Activated gamma-delta T cell treated with Interleukin-2 at 50 U/mL for 16 hours (primary cell): ENCODE results near the gene CLDN9.

Experiments used
- DNase-seq: peaks from one replicate; pipeline ENCODE4 v3.0.0-alpha.2; 2020

Gene CLDN9

DNA sequence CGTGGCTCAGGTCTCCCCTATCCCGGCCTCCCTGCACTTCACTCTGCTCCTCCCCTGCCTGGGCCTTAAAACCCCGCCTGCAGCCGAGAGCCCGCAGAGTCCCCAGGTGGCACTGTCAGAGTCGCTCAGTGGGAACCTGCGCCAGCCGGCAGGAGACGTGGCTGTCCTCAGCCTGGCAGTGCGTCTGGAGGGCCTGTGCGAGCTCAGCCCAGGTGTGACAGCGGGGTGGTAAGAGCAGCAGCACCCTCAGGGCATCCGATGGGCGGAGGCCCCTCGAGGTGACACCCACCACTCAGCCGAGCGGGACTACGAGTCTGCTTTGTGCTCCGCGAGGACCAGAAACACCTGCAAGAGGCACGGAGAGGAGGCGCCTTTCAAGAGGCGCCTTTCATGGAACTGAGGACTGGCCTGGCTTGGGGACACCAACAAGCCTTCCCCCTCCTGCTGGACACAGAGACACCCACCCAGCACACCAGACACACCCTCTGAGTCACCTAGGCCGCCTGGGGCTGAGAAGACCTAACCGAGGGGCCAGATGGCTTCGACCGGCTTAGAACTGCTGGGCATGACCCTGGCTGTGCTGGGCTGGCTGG is at the start of gene CLDN9:
Gene CLDN9 (plus strand): TSS at position 96 of the 593 bp plus-strand sequence. CDS start 440 bp downstream, at position 536.
- DNase-seq, result no peak

DNA sequence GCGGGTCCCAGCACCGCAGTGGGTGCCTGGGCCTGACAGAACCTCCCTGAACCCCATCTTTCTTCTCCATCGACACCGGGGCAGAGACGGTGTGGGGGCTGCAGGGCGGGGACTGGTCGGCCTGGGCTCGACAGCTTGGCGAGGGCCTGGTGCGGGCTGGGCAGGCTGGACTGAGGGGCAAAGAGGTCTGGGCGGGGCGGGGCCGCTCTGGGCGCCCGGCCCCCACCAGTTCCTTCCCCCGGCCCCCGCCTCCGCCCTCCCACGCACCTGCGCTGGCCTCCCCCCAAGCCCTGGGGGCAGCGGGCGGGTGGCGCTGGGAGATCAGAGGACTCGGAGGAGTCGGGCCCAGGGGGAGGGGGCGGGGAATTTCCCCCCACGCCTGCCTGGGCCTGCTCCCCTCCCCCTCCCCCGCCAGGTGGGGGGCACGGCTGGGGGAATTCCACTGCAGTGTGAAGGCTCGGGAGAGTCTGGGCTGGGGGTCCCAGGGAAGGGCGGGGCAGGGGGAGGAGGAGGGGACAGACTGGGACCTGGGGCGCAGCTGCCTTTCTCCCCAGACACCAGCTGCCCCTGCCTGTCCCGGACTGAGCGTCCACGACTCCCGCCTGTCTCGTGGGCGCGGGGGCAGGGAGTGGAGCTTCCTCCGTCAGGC is 49.5 kb upstream of the CLDN9 start:
- DNase-seq, result no peak

- no peak for DNase-seq
Measured at GRCh38 chr16:2963723-2964474, 48.8 kb upstream of the CLDN9 start, which contains the start of gene KREMEN2. Gene KREMEN2, plus strand, starts transcription at chr16:2964275. Its CDS starts 246 bp downstream, at chr16:2964521.

DNA sequence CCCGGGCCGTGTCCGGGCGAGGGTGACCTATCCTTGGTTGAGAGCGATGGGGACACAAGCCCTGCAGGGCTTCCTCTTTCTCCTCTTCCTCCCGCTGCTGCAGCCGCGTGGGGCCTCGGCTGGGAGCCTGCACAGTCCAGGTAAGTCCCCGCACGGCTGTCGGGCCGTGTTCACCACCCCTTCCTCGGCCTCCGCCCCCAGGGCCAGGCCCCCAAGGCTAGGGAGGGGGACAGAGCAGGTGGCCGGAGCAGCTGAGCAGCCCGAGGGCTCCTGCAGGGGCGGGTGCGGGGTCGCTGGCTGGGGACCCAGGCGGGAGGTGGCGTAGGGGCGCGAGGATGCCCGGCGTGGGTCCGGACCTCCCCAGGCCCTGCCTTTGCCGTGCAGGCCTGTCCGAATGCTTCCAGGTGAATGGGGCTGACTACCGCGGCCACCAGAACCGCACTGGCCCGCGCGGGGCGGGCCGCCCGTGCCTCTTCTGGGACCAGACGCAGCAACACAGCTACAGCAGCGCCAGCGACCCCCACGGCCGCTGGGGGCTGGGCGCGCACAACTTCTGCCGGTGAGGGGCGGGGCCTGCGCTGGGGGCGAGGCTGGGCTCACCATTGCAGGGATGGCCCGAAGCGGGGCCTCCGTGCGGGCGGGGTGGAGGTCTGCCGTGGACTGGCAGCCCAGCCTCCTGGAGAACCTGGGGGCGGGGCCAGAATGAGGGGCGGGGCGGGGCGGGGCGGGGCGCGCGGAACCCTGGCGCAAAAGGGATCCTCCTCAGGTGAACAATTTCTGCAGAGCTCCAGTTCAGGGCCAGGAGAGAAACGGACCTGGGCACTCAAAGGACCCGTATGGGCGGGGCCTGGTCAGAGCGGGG is 48.0 kb upstream of the CLDN9 start:
- peak; percentile 39 for DNase-seq

GRCh38 chr16:2966043-2966807 is 46.5 kb upstream of the CLDN9 start:
- DNase-seq, result no peak

DNA sequence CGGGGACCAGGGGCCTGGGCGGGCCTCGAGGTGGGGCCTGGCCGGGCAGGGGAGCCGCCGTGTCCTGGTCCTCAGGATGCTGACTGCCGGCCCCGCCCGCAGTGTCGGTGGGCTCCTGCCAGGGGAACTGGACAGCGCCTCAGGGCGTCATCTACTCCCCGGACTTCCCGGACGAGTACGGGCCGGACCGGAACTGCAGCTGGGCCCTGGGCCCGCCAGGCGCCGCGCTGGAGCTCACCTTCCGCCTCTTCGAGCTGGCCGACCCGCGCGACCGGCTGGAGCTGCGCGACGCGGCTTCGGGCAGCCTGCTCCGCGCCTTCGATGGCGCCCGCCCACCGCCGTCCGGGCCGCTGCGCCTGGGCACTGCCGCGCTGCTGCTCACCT is 45.9 kb upstream of the CLDN9 start:
- DNase-seq, result no peak

GRCh38 chr16:2967211-2967631 is 45.5 kb upstream of the CLDN9 start:
- DNase-seq, result no peak

DNA sequence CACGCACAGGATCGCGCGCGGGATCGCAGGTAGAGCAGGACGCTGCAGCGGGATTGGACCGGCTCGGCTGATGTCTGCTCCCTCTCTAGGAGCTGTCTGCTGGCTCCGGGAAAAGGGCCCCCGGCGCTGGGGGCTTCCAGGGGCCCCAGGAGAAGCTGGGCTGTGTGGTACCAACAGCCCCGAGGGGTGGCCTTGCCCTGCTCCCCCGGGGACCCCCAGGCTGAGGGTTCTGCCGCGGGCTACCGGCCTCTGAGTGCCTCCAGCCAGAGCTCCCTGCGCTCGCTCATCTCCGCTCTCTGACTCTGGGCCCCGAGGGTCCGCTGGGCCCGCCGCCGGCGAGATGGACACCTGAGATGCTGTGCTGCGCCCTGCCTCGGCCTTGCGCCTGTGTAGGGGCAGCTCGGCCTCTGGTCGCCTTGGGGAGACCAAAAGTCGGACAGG is 45.0 kb upstream of the CLDN9 start:
- DNase-seq, result no peak

- no peak for DNase-seq
Measured at GRCh38 chr16:2968368-2968737, 44.4 kb upstream of the CLDN9 start.

- DNase-seq, result peak; percentile 63
Measured at GRCh38 chr16:2968738-2969544, 43.8 kb upstream of the CLDN9 start, which contains the start of gene PAQR4. Gene PAQR4, plus strand, starts transcription at chr16:2969348. Its CDS starts 327 bp downstream, at chr16:2969675.

GRCh38 chr16:2969545-2970521 is 42.9 kb upstream of the CLDN9 start:
- DNase-seq, result peak; percentile 53

DNA sequence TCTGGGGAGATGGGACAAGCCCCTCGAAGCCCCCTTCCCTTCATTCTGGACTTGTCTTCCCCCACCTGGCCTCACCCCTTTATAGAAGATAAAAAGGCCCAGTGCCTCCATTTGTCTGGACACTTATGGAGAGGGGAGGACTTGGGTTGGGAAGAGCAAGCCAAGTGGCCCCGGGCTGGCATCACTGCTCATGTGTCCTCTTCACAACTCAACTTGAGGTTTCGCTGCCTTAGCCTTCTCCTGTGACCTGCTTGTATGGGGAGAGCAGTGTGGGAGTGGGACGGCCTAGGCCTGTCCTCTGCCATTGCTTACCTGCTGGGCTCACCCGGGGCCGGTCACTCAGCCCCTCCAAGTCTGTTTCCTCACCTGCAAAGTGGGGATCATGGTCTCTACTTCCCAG is 42.2 kb upstream of the CLDN9 start:
- DNase-seq, result no peak

DNA sequence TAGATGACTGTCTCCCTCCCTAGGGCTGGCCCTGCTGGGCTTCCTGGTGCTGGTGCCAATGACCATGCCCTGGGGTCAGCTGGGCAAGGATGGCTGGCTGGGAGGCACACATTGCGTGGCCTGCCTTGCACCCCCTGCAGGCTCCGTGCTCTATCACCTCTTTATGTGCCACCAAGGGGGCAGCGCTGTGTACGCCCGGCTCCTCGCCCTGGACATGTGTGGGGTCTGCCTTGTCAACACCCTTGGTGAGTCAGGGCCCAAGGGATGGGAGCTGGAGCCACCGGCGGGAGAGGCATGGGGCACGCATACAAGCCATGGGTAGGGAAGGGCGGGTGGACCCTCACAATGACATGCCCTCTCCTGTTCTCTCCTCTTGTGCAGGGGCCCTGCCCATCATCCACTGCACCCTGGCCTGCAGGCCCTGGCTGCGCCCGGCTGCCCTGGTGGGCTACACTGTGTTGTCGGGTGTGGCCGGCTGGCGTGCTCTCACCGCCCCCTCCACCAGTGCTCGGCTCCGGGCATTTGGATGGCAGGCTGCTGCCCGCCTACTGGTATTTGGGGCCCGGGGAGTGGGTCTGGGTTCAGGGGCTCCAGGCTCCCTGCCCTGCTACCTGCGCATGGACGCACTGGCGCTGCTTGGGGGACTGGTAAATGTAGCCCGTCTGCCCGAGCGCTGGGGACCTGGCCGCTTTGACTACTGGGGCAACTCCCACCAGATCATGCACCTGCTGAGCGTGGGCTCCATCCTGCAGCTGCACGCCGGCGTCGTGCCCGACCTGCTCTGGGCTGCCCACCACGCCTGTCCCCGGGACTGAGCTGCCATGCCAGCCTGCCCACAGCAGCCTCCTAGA is 41.4 kb upstream of the CLDN9 start:
- no peak for DNase-seq

DNA sequence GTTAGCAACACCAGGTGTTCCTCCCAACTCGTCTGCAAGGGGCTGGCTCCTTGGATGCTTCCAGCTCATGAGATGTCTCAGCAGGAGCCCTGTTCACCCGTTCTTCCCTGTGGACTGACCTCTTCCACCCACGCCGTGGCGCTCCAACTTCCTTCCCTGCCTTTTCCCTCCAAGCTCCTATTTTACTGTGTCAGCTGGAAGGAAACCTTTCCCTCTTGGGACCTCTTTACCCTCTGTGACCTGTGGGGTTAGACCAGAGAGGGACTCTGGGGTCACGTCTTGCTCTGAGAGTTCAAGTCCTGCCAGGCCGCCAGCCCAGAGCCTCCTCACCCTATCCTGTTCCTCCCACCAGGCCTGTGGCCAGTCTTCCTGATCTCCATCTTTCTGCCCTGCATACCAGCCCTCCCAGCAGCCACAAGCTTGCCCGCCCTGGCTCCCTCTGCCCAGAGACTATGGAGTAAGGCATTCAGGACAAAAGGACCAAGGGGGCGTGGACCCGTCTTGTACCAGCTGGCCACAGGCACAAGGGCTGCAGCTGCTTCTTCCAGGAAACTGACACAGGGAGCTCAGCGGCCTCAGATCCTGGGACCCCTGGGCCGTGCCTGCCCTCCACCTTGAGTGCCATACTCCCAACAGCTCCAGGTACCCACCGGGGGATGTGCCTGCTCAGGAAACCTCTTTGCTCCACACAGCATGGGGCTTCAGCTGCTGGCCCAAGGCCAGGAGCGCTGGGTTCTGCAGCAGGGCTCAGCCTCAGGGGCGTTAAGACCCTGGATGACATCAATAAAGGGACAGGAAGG is 40.5 kb upstream of the CLDN9 start:
- no peak for DNase-seq

GRCh38 chr16:2973093-2973492 is 39.6 kb upstream of the CLDN9 start:
- no peak for DNase-seq

GRCh38 chr16:2973605-2974318 is 39.0 kb upstream of the CLDN9 start:
- DNase-seq, result no peak

DNA sequence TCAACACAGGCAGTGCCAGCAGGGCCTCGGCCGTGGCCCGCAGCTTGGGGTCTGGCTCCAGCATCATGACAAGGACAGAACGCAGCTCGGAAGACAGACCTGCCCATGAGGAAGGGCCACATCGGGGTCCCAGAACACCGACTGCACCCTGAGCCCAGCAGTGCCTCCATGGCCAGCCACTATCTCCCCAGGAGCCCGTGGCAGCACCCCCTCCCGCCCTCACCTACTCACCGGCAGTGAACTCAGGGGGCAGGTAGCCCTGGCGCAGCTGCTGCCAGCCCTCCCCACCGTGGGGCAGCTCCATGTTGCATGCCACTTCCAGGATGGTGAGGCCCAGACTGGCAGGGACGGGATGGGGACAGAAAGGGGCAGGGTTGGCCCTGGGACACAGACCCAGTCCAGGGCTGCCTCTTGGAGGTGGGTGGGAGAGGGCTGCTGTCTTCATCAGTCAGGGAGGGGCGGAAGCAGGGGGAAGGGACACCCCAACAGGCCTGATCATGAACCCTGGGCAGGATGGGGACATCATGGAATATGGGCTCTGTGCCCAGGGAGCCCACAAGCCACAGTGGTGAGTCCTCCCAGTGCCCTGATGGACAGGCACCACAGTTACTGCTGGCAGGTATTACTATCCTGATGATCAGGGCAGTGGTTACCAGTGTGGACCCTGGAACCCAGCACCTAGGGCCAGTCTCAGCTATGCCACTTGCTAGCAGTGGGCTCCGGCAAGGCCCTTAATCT is 38.2 kb upstream of the CLDN9 start:
- no peak for DNase-seq
